ENCODE results near the gene TRIM62.

GRCh38 chr1:33131191-33131590, 50.7 kb downstream of the TRIM62 start:
- TF ChIP-seq CTCF (IDR thresholded peaks at IDR 0.05 in 8 of 11, conservative IDR thresholded peaks at IDR 0.05 in 3 of 11) (no peak), POLR2AphosphoS5 (IDR thresholded peaks at IDR 0.05) (no peak)
